Ovary (tissue), 3 donors: ENCODE measurements around the gene LRRD1.
"Not testable (repeated sequence)": the region's sequence is repeated elsewhere in the genome, so short reads cannot be mapped to it uniquely, and the experiment has no call there.

Experiments
- EP300 ChIP-seq: sonication (generic); formaldehyde crosslinking; IDR thresholded peaks from one replicate; pipeline ENCODE4 v1.6.1; 2017; ENCODE audit warnings: antibody characterized with exemption
- POLR2A ChIP-seq: fragments of 450-650 bp; IDR thresholded peaks from one replicate; pipeline ENCODE4 v1.6.1; 2017; ENCODE audit warnings: antibody characterized with exemption, mild to moderate bottlenecking, moderate library complexity
- TF ChIP-seq, protein P1 (sequence below), 3 donors: fragments of 450-650 bp in 2 of 3; fragments of 200-600 bp in 1 of 3; IDR thresholded peaks; one replicate each; pipeline versions ENCODE4 v1.5.1 to v1.8.0; 2016 to 2022; ENCODE audit warnings: antibody characterized with exemption in 3 of 3, mild to moderate bottlenecking in 1 of 3
- donor health status: DM: no; HTN: no; CAD: no.

DNA sequence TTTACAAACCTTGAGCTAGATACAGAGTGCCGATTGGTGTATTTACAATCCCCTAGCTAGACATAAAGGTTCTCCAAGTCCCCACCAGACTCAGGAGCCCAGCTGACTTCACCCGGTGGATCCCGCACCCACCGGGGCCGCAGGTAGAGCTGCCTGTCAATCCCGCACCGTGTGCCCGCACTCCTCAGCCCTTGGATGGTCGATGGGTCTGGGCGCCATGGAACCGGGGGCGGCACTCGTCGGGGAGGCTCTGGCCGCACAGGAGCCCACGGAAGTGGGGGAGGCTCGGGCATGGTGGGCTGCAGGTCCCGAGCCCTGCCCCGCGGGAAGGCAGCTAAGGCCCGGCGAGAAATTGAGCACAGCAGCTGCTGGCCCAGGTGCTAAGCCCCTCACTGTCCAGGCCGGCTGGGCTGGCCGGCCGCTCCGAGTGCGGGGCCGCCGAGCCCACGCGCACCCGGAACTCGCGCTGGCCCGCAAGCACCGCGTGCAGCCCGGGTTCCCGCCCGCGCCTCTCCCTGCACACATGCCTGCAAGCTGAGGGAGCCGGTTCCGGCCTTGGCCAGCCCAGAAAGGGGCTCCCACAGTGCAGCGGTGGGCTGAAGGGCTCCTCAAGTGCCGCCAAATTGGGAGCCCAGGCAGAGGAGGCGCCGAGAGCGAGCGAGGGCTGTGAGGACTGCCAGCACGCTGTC, 35.6 kb downstream of the LRRD1 start:
- TF ChIP-seq, protein P1, sequence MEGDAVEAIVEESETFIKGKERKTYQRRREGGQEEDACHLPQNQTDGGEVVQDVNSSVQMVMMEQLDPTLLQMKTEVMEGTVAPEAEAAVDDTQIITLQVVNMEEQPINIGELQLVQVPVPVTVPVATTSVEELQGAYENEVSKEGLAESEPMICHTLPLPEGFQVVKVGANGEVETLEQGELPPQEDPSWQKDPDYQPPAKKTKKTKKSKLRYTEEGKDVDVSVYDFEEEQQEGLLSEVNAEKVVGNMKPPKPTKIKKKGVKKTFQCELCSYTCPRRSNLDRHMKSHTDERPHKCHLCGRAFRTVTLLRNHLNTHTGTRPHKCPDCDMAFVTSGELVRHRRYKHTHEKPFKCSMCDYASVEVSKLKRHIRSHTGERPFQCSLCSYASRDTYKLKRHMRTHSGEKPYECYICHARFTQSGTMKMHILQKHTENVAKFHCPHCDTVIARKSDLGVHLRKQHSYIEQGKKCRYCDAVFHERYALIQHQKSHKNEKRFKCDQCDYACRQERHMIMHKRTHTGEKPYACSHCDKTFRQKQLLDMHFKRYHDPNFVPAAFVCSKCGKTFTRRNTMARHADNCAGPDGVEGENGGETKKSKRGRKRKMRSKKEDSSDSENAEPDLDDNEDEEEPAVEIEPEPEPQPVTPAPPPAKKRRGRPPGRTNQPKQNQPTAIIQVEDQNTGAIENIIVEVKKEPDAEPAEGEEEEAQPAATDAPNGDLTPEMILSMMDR (IDR thresholded peaks at IDR 0.05) = not testable (repeated sequence)
- not testable (repeated sequence) for TF ChIP-seq POLR2A, EP300
